NB4 (cell line): ENCODE data around the gene OBSL1.

Experiments used
- CTCF ChIP-seq: IDR thresholded peaks from one replicate; pipeline ENCODE4 v1.5.1; 2012; ENCODE audit warnings: low read depth, low read length
- MAX ChIP-seq: IDR thresholded peaks from 2 replicates; pipeline ENCODE4 v1.6.1; 2011; ENCODE audit warnings: low read depth, low read length
- MYC ChIP-seq: IDR thresholded peaks from 2 replicates; pipeline ENCODE4 v1.6.1; 2011; ENCODE audit warnings: low read depth, low read length
- POLR2A ChIP-seq: IDR thresholded peaks from 2 replicates; pipeline ENCODE4 v1.6.1; 2011; ENCODE audit warnings: mild to moderate bottlenecking; ENCODE audit not compliant: insufficient read length; ENCODE audit errors: extremely low read depth

GRCh38 chr2:219555956-219556355 lies 15.4 kb downstream of the OBSL1 start:
- TF ChIP-seq CTCF (no peak), POLR2A (no peak), MYC (no peak), MAX (no peak)
